SHP77 (cell line): ENCODE measurements around the gene NOL9.
"Not testable (repeated sequence)": the region's sequence is repeated elsewhere in the genome, so short reads cannot be mapped to it uniquely, and the experiment has no call there.

ENCODE experiments used
- DNase-seq, 2 experiments: peaks; one replicate each; lab custom pipeline; 2025; lab: John Stamatoyannopoulos, UW

Gene NOL9

GRCh38 chr1:6572653-6573383 lies 18.5 kb upstream of the NOL9 start:
- no peak for DNase-seq

GRCh38 chr1:6570987-6571386 lies 16.7 kb upstream of the NOL9 start:
- DNase-seq = no peak

- DNase-seq = no peak
Observed at GRCh38 chr1:6570100-6570499, 15.8 kb upstream of the NOL9 start.

- DNase-seq = no peak
Observed at GRCh38 chr1:6569033-6569432, 14.7 kb upstream of the NOL9 start.

GRCh38 chr1:6560267-6560666 lies 6.0 kb upstream of the NOL9 start:
- no peak for DNase-seq

GRCh38 chr1:6559161-6559560 lies 4.8 kb upstream of the NOL9 start:
- DNase-seq = not testable (repeated sequence)

- DNase-seq = no peak
Observed at GRCh38 chr1:6557597-6557996, 3.3 kb upstream of the NOL9 start.

- peak; percentile 28 to 54 for DNase-seq
Observed at GRCh38 chr1:6554907-6555778, 830 bp upstream of the NOL9 start, which contains the start of gene TAS1R1. Gene TAS1R1, plus strand, starts transcription at chr1:6555307. Its CDS starts 67 bp downstream, at chr1:6555374.

GRCh38 chr1:6547301-6547700 lies 7.0 kb downstream of the NOL9 start:
- no peak for DNase-seq

GRCh38 chr1:6546326-6546725 lies 8.0 kb downstream of the NOL9 start:
- no peak for DNase-seq

- no peak for DNase-seq
Observed at GRCh38 chr1:6545276-6546112, 8.8 kb downstream of the NOL9 start.

GRCh38 chr1:6544831-6545230 lies 9.5 kb downstream of the NOL9 start:
- DNase-seq = no peak

- no peak for DNase-seq
Observed at GRCh38 chr1:6538956-6539355, 15.4 kb downstream of the NOL9 start.

GRCh38 chr1:6536291-6536690 lies 18.0 kb downstream of the NOL9 start:
- no peak for DNase-seq

GRCh38 chr1:6535214-6535613 lies 19.1 kb downstream of the NOL9 start:
- DNase-seq = no peak

- no peak for DNase-seq
Observed at GRCh38 chr1:6534248-6534822, 20.0 kb downstream of the NOL9 start.

GRCh38 chr1:6531996-6532395 lies 22.3 kb downstream of the NOL9 start:
- DNase-seq = no peak

GRCh38 chr1:6530504-6531160 lies 23.7 kb downstream of the NOL9 start:
- no peak for DNase-seq

GRCh38 chr1:6528492-6528891 lies 25.8 kb downstream of the NOL9 start:
- no peak for DNase-seq

GRCh38 chr1:6526316-6526715 lies 28.0 kb downstream of the NOL9 start:
- no peak for DNase-seq

- peak; percentile 36 to 41 for DNase-seq
Observed at GRCh38 chr1:6523566-6523965, 30.7 kb downstream of the NOL9 start.
